ENCODE data around the gene MIDN.

The MIDN gene

GRCh38 chr19:1259876-1260748 lies 11.7 kb downstream of the MIDN start:
- DNase-seq = peak; percentile 68

GRCh38 chr19:1260749-1261537 lies 12.6 kb downstream of the MIDN start:
- DNase-seq = peak; percentile 98

- DNase-seq = peak; percentile 54
These were observed 13.1 kb downstream of the MIDN start for GRCh38 chr19:1261538-1261797.

- DNase-seq = peak; percentile 49
These were observed 13.6 kb downstream of the MIDN start for GRCh38 chr19:1261798-1262622.

GRCh38 chr19:1262623-1263123 lies 14.3 kb downstream of the MIDN start:
- DNase-seq = no peak

GRCh38 chr19:1263188-1263587 lies 14.8 kb downstream of the MIDN start:
- DNase-seq = no peak

- DNase-seq = no peak
These were observed 16.6 kb downstream of the MIDN start for GRCh38 chr19:1264801-1265614.

GRCh38 chr19:1265615-1266128 lies 17.3 kb downstream of the MIDN start:
- DNase-seq = peak; percentile 70

GRCh38 chr19:1266129-1266915 lies 17.9 kb downstream of the MIDN start:
- DNase-seq = peak; percentile 93

- DNase-seq = peak; percentile 87
These were observed 18.6 kb downstream of the MIDN start for GRCh38 chr19:1266916-1267476.

- DNase-seq = peak; percentile 36
These were observed 19.3 kb downstream of the MIDN start for GRCh38 chr19:1267477-1268225.

- DNase-seq = no peak
These were observed 20.1 kb downstream of the MIDN start for GRCh38 chr19:1268226-1269064.

- DNase-seq = peak; percentile 99
These were observed 20.7 kb downstream of the MIDN start, which contains the start of gene CIRBP for GRCh38 chr19:1269065-1269477. TSS of gene CIRBP (plus strand) at chr19:1269332. CDS start at chr19:1270934, 1,602 bp downstream.

- peak; percentile 90 for DNase-seq
These were observed 21.3 kb downstream of the MIDN start for GRCh38 chr19:1269478-1270212.

GRCh38 chr19:1270213-1270853 lies 21.9 kb downstream of the MIDN start:
- DNase-seq = no peak

- no peak for DNase-seq
These were observed 22.6 kb downstream of the MIDN start for GRCh38 chr19:1270854-1271527.

All from stimulated activated CD8-positive, alpha-beta memory T cell treated with anti-CD3 and anti-CD28 coated beads, Interleukin-4, amount 100 ng/mL, for 48 hours (primary cell).